SHP77 (cell line): ENCODE data around the gene DPP10.

Experiments used
- DNase-seq, 2 experiments: peaks; one replicate each; lab custom pipeline; 2025; lab: John Stamatoyannopoulos, UW

Gene DPP10

GRCh38 chr2:114810092-114810491 is 367.7 kb downstream of the DPP10 start:
- DNase-seq: no peak

- no peak for DNase-seq
Measured at GRCh38 chr2:114812261-114812660, 369.8 kb downstream of the DPP10 start.

- no peak for DNase-seq
Measured at GRCh38 chr2:114814355-114814754, 371.9 kb downstream of the DPP10 start.

GRCh38 chr2:114821055-114821454 is 378.6 kb downstream of the DPP10 start:
- no peak for DNase-seq

- no peak for DNase-seq
Measured at GRCh38 chr2:114843963-114844362, 401.5 kb downstream of the DPP10 start.

GRCh38 chr2:114857196-114857595 is 414.8 kb downstream of the DPP10 start:
- DNase-seq: no peak

- DNase-seq: no peak
Measured at GRCh38 chr2:114859726-114860510, 417.5 kb downstream of the DPP10 start.

- no peak for DNase-seq
Measured at GRCh38 chr2:114862243-114862642, 419.8 kb downstream of the DPP10 start.

GRCh38 chr2:114864901-114865300 is 422.5 kb downstream of the DPP10 start:
- DNase-seq: no peak

GRCh38 chr2:114880046-114880445 is 437.6 kb downstream of the DPP10 start:
- DNase-seq: no peak

- DNase-seq: no peak
Measured at GRCh38 chr2:114919985-114920384, 477.5 kb downstream of the DPP10 start.

GRCh38 chr2:114922076-114922475 is 479.6 kb downstream of the DPP10 start:
- no peak for DNase-seq

GRCh38 chr2:114925296-114926255 is 483.1 kb downstream of the DPP10 start:
- no peak for DNase-seq

GRCh38 chr2:114926303-114926702 is 483.9 kb downstream of the DPP10 start:
- no peak for DNase-seq

GRCh38 chr2:114929225-114929624 is 486.8 kb downstream of the DPP10 start:
- no peak for DNase-seq

- DNase-seq: no peak
Measured at GRCh38 chr2:114933671-114934241, 491.3 kb downstream of the DPP10 start.

GRCh38 chr2:114935031-114935430 is 492.6 kb downstream of the DPP10 start:
- DNase-seq: no peak

- DNase-seq: no peak
Measured at GRCh38 chr2:114937366-114937930, 495.0 kb downstream of the DPP10 start.

GRCh38 chr2:114940785-114941458 is 498.5 kb downstream of the DPP10 start:
- DNase-seq: no peak

GRCh38 chr2:114949228-114949804 is 506.9 kb downstream of the DPP10 start:
- no peak for DNase-seq

GRCh38 chr2:114960389-114960788 is 517.9 kb downstream of the DPP10 start:
- DNase-seq: no peak
